ENCODE data around the gene HSPA1A.

GRCh38 chr6:31850765-31851484 is 35.6 kb downstream of the HSPA1A start:
- no peak for TF ChIP-seq CTCF (IDR thresholded peaks at IDR 0.05)
- no peak for TF ChIP-seq POLR2A (IDR thresholded peaks at IDR 0.05)
- no peak for TF ChIP-seq EP300 (IDR thresholded peaks at IDR 0.05)
- TF ChIP-seq POLR2AphosphoS5 (IDR thresholded peaks at IDR 0.05), result no peak
